Body of pancreas (tissue), 4 donors: ENCODE results near the gene ARID5A.

Experiments used
- POLR2A ChIP-seq, 3 donors: fragments of 450-650 bp; IDR thresholded peaks; one replicate each; pipeline ENCODE4 v1.6.1; 2016; ENCODE audit warnings: antibody characterized with exemption in 3 of 3, mild to moderate bottlenecking in 2 of 3
- TF ChIP-seq, protein P1 (sequence below), 7 experiments: fragments of 450-650 bp in 4 of 7; fragments of 200-600 bp in 3 of 7; sonication (generic) in 3 of 7; IDR thresholded peaks; one replicate each; pipeline ENCODE4 v1.5.1; 2016 to 2019; ENCODE audit warnings: antibody characterized with exemption in 7 of 7

DNA sequence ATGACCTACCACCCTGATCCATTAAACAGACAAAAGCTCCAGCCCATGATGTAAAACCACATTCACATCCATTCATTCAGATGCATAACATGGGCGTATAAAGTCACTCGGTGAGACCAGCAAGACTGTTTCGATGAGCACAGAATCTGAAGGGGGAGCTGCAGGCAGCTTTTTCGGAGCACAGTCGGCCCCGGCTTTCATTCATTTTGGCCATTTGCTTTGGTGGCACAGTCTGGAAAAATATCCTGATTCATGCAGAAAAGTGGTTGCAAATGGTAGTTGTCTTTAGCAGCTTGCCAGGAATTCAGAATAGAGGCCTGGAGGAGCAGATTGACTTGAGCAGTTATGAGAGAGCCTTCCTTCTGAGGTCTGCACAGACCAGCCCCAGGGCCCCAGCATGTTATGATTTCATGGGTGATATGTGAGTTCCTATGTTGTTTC is 11.2 kb downstream of the ARID5A start:
- TF ChIP-seq, protein P1, sequence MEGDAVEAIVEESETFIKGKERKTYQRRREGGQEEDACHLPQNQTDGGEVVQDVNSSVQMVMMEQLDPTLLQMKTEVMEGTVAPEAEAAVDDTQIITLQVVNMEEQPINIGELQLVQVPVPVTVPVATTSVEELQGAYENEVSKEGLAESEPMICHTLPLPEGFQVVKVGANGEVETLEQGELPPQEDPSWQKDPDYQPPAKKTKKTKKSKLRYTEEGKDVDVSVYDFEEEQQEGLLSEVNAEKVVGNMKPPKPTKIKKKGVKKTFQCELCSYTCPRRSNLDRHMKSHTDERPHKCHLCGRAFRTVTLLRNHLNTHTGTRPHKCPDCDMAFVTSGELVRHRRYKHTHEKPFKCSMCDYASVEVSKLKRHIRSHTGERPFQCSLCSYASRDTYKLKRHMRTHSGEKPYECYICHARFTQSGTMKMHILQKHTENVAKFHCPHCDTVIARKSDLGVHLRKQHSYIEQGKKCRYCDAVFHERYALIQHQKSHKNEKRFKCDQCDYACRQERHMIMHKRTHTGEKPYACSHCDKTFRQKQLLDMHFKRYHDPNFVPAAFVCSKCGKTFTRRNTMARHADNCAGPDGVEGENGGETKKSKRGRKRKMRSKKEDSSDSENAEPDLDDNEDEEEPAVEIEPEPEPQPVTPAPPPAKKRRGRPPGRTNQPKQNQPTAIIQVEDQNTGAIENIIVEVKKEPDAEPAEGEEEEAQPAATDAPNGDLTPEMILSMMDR (IDR thresholded peaks at IDR 0.05): no peak
- no peak for TF ChIP-seq POLR2A (IDR thresholded peaks at IDR 0.05)
